Omental fat pad (tissue), 4 donors: ENCODE measurements around the gene PARP3. TPM values are rescaled to one million over a fixed set of nuclear protein-coding genes. Genes with fewer than 3 reads are reported as not detected.

ENCODE experiments used
- ATAC-seq: fragments of 150-250 bp; one replicate; pipeline ENCODE4 v1.9.1; 2016; ENCODE audit warnings: mild to moderate bottlenecking, moderate library complexity; ENCODE audit not compliant: low FRiP score
- DNase-seq: peaks from one replicate; pipeline ENCODE4 v3.0.0-alpha.2; 2019; ENCODE audit warnings: low spot score
- total RNA-seq, 4 donors: library from RNA; depleted of rRNA; stranded (reverse); fragments of >200 nt; gene quantifications; one replicate each; pipeline ENCODE4 v1.1.0, GENCODE V29; 2016
- TF ChIP-seq, protein P1 (sequence below), 3 donors: fragments of 450-650 bp; IDR thresholded peaks; one replicate each; pipeline ENCODE4 v1.5.1; 2016 to 2017; ENCODE audit warnings: antibody characterized with exemption in 3 of 3, mild to moderate bottlenecking in 3 of 3, moderate library complexity in 2 of 3

Gene PARP3
- total RNA-seq, 4 donors from 2014 or later: 19.2 to 23.9 (median 22.8) TPM

DNA sequence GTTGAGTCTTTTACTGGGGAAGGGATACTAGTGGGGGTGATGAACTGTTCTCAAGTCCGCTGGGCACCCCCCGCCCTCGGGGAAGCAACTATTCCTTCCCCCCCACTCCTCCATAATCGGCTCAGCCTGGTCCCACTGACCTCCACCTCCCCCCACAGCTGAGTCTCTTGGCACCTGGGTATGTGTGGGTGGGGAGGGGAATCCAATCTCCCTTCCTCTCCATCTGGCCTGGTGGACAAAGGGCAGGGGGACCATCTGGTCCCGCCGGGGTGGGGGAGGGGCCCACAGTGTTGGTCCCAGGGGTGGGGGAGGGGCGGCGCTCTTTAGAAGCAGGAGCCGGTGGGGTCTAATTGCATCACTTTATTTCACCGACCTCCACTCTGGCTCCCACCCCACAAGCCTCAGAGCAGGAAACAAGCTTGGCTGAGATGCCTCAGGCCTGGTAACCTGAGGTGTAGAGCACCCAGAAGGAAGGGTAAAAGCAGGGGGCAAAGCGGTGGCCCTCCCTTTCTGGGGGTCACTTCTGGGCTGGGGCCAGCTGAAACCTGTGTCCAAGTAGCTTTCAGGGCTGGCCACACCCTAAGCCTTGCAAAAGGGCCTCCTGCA is 26.1 kb downstream of the PARP3 start:
- ATAC-seq (no peak), DNase-seq (no peak)
- TF ChIP-seq, protein P1, sequence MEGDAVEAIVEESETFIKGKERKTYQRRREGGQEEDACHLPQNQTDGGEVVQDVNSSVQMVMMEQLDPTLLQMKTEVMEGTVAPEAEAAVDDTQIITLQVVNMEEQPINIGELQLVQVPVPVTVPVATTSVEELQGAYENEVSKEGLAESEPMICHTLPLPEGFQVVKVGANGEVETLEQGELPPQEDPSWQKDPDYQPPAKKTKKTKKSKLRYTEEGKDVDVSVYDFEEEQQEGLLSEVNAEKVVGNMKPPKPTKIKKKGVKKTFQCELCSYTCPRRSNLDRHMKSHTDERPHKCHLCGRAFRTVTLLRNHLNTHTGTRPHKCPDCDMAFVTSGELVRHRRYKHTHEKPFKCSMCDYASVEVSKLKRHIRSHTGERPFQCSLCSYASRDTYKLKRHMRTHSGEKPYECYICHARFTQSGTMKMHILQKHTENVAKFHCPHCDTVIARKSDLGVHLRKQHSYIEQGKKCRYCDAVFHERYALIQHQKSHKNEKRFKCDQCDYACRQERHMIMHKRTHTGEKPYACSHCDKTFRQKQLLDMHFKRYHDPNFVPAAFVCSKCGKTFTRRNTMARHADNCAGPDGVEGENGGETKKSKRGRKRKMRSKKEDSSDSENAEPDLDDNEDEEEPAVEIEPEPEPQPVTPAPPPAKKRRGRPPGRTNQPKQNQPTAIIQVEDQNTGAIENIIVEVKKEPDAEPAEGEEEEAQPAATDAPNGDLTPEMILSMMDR (IDR thresholded peaks at IDR 0.05): no peak

DNA sequence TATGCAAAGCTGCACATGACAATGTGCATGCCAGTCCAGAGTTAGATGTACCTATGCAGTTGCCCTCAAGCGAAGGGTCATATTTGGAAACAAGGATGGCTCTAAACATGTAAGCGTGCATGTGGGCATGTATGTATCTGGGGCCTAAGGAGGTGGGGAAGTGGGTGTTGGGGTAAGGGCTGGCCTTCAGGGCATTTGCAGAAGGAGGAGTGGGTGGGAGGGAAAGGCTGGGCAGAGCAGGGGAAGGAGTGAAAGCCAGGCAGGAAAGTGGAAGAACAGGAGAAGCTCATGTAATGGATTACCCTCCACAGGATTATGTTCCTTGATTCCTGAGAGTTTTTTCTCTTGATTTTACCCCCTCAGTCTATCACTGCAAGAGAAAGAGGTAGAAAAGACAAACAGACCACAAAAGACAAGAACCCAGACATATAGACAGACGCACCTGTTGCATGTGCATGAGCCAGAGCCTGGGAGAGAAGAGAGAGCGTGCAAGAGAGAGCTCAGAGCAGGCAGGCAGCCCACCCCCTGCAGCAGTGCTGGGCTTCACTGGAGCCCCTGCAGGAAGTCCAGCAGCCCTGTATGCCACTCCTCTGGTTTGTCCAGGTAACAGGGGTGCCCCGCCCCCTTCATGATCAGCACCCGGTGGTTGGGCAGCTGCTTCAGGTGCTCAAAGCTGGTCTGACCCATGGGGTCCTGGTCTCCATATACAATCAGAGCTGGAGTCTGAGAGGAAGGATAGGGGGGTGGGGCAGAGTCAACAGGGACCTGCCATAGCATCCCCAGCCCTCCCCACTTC is 26.9 kb downstream of the PARP3 start:
- ATAC-seq (no peak), DNase-seq (no peak)
- TF ChIP-seq, protein P1 (IDR thresholded peaks at IDR 0.05): no peak

DNA sequence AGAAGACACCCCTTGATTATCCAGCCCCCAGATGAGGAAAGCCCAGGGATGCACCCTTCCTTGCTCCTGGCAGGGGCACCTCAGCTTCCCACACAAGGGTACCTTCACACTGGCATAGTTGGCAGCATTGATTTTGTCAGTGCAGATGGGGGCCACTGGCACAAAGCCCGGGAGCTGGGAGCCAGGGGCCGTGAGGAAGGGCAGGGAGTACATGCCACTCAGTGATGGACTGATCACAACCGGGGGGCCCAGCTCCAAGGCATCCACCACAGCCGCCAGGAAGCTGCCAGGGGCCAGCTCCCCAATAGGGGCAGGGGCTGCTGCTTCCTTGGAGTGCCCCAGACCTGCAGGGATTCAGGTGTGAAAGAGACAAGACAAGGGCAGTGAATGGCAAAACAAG is 27.7 kb downstream of the PARP3 start:
- TF ChIP-seq, protein P1 (IDR thresholded peaks at IDR 0.05): no peak
- no peak for ATAC-seq
- DNase-seq: no peak

DNA sequence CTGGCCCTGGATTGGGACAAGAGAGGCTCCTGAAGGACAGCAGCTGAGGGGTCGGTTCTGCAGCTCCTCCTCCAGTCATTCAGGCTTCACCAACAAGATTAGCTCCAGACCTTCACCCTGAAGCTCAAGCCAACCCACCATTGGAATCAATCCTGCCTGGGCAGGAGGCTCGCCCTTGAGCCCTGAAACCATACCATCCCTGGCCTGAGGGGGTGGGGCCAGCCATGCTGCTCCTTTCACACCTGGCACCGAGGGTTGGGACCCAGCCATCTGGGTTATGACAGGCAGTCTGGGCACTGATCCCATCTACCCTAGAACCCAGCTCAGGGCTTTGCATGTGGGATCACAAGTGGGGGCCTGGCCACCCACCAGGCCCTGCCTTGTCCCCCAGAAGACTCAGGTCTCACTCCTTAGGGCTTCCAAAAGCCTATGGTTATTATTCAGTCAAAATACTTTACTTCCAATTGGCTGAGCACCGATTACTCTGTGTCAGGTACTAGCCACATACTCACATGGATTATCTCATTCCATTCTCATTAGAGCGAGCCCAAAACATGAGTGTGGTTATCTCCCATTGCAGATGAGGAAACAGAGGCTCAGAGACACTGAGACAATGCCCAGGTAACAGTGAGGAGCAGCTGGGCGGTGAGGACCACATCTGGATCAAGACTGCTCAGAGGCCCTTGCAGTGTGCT is 28.6 kb downstream of the PARP3 start:
- ATAC-seq (no peak), DNase-seq (no peak)
- TF ChIP-seq, protein P1 (IDR thresholded peaks at IDR 0.05): no peak

DNA sequence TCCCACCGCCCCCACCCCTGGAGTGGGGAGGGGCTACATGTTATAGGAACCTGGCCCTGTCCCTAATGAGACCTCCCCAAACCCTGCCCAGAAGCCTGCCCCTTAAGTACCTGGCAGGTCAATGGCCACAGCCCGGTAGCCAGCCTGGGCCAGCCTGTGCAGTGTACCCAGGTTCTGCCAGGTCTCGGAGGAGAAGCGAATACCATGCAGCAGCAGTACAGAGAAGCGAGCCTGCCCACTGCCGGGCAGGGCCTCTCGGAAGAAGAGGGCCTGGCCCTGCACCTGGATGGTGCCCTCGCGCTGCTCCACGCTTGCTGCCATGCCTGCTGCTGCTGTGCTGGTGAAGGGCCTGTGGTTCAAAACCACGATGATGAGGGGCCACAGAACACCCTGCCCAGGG is 29.2 kb downstream of the PARP3 start:
- TF ChIP-seq, protein P1 (IDR thresholded peaks at IDR 0.05): no peak
- ATAC-seq (no peak), DNase-seq (no peak)

DNA sequence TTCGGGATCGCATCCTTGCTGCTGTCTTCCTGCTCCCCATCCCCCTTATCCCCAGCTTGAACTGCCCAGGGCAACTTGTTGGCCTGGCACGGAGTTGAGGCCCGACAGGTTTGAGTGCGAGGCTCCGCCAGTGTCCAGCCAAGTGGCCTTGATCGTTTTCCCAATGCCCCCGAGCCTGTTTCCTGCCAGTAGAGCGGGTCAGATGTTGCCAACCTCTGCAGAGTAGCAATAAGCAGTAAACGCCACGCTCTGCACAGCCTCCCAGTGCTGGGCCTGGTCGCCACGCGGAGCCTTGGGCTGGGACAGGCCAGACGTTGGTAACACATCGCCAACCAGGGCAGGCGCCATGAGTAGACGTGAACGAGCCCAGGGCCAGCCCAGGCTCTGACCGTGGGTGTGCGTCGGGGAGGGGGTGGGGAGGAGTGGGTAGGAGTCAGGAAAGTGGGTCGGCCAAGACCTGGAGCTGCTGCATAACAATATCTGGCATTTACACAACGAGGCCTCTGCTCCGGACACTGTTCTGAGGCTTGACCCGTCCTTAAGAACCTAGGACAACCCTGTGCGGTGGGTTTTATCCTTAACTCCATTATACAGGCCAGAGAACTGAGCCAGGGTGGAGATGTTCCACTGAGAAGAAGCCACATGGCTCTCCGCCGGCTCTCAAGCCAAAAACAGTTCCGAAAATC is 32.3 kb downstream of the PARP3 start:
- ATAC-seq: peak; percentile 17
- DNase-seq: no peak
- TF ChIP-seq, protein P1 (IDR thresholded peaks at IDR 0.05): no peak
